GM23338 (cell line): Measurements from ENCODE around the gene GRIN2A. TPM values are rescaled to one million over a fixed set of nuclear protein-coding genes. Genes with fewer than 3 reads are reported as not detected.

ENCODE experiments used
- ATAC-seq: fragments of 200-7000 bp; cut with Tn5 transposase; 3 replicates; pipeline ENCODE4 v1.9.1; 2020
- DNase-seq: peaks from one replicate; pipeline ENCODE4 v3.0.0-alpha.2; 2015; ENCODE audit warnings: low spot score
- H2AFZ ChIP-seq: fragments of 200-600 bp; sonication (generic); 2 replicates; pipeline ENCODE4 v1.8.0; 2016; ENCODE audit warnings: antibody characterized with exemption, mild to moderate bottlenecking, moderate library complexity
- H3F3A ChIP-seq: fragments of 200-600 bp; sonication (generic); replicated peaks from 2 replicates; pipeline ENCODE4 v1.8.0; 2017; ENCODE audit warnings: antibody characterized with exemption, mixed run types, low read depth
- H3K27ac ChIP-seq: fragments of 200-600 bp; sonication (generic); 2 replicates; pipeline ENCODE4 v1.6.1; 2016; ENCODE audit warnings: low read depth
- H3K27me3 ChIP-seq: fragments of 200-600 bp; sonication (generic); 2 replicates; pipeline ENCODE4 v1.8.0; 2016; ENCODE audit warnings: mild to moderate bottlenecking, mixed run types, moderate library complexity; ENCODE audit not compliant: insufficient read depth
- H3K36me3 ChIP-seq: fragments of 200-600 bp; sonication (generic); 2 replicates; pipeline ENCODE4 v1.8.0; 2016; ENCODE audit warnings: mild to moderate bottlenecking; ENCODE audit not compliant: insufficient read depth
- H3K4me1 ChIP-seq: fragments of 200-600 bp; sonication (generic); 2 replicates; pipeline ENCODE4 v1.8.0; 2016; ENCODE audit warnings: mild to moderate bottlenecking, moderate library complexity; ENCODE audit not compliant: insufficient read depth
- H3K4me2 ChIP-seq: fragments of 200-600 bp; sonication (generic); 2 replicates; pipeline ENCODE4 v1.7.1; 2017; ENCODE audit warnings: mixed run types
- H3K4me3 ChIP-seq: fragments of 200-600 bp; sonication (generic); 2 replicates; pipeline ENCODE4 v1.6.1; 2016; ENCODE audit warnings: mixed run types
- H3K79me2 ChIP-seq: fragments of 200-600 bp; sonication (generic); replicated peaks from 2 replicates; pipeline ENCODE4 v1.8.0; 2017; ENCODE audit warnings: mild to moderate bottlenecking; ENCODE audit not compliant: insufficient read depth
- H3K9me2 ChIP-seq: fragments of 200-600 bp; sonication (generic); 2 replicates; pipeline ENCODE4 v1.8.0; 2017; ENCODE audit not compliant: insufficient read depth
- H4K20me1 ChIP-seq: fragments of 200-600 bp; sonication (generic); replicated peaks from 2 replicates; pipeline ENCODE4 v1.8.0; 2017; ENCODE audit warnings: mild to moderate bottlenecking; ENCODE audit not compliant: insufficient read depth
- H3K27ac Mint-ChIP-seq: 2 replicates; pipeline ENCODE4 v1.8.0; 2020; ENCODE audit warnings: inconsistent platforms, mild to moderate bottlenecking, moderate library complexity, mixed read lengths
- H3K27me3 Mint-ChIP-seq: 3 replicates; pipeline ENCODE4 v1.8.0; 2022; ENCODE audit warnings: low read depth, mild to moderate bottlenecking, moderate library complexity, mixed read lengths, inconsistent platforms; ENCODE audit not compliant: insufficient read depth, poor library complexity
- H3K36me3 Mint-ChIP-seq: 3 replicates; pipeline ENCODE4 v1.8.0; 2021; ENCODE audit warnings: low read depth, mild to moderate bottlenecking, inconsistent platforms, moderate library complexity, mixed read lengths
- H3K4me1 Mint-ChIP-seq: 3 replicates; pipeline ENCODE4 v1.8.0; 2020; ENCODE audit warnings: mild to moderate bottlenecking, inconsistent platforms, mixed read lengths
- H3K4me3 Mint-ChIP-seq: 3 replicates; pipeline ENCODE4 v1.8.0; 2021; ENCODE audit warnings: moderate library complexity, mild to moderate bottlenecking, inconsistent platforms, mixed read lengths
- H3K9me3 Mint-ChIP-seq: 3 replicates; pipeline ENCODE4 v1.8.0; 2020; ENCODE audit warnings: moderate library complexity, mild to moderate bottlenecking, inconsistent platforms, mixed read lengths
- CREB1 ChIP-seq: fragments of 250-450 bp; sonication (Bioruptor Pico); IDR thresholded peaks from 2 replicates; pipeline ENCODE4 v1.5.0; 2020; ENCODE audit warnings: low read depth, mild to moderate bottlenecking, moderate library complexity
- EZH2 ChIP-seq: fragments of 200-600 bp; sonication (generic); IDR thresholded peaks from one replicate; pipeline ENCODE4 v1.8.0; 2017; ENCODE audit warnings: antibody characterized with exemption, mild to moderate bottlenecking, low read depth; ENCODE audit not compliant: unreplicated experiment
- EZH2phosphoT487 ChIP-seq: fragments of 200-600 bp; sonication (generic); IDR thresholded peaks from one replicate; pipeline ENCODE4 v1.8.1; 2018; ENCODE audit warnings: antibody characterized with exemption; ENCODE audit not compliant: unreplicated experiment
- JUNB ChIP-seq: IDR thresholded peaks from one replicate; pipeline ENCODE4 v1.6.1; 2016; ENCODE audit warnings: antibody characterized with exemption; ENCODE audit not compliant: unreplicated experiment
- NANOG ChIP-seq: IDR thresholded peaks from 2 replicates; pipeline ENCODE4 v1.6.1; 2016; ENCODE audit warnings: antibody characterized with exemption, borderline replicate concordance
- POLR2AphosphoS5 ChIP-seq: IDR thresholded peaks from 2 replicates; pipeline ENCODE4 v1.6.1; 2016; ENCODE audit warnings: antibody characterized with exemption, low read depth
- STAT1 ChIP-seq: IDR thresholded peaks from one replicate; pipeline ENCODE4 v1.6.1; 2016; ENCODE audit warnings: antibody characterized with exemption; ENCODE audit not compliant: unreplicated experiment
- ZNF114 ChIP-seq: fragments of 250-450 bp; sonication (Bioruptor Pico); IDR thresholded peaks from 2 replicates; pipeline ENCODE4 v1.5.0; 2020; ENCODE audit warnings: mild to moderate bottlenecking, moderate library complexity
- ZNF331 ChIP-seq: fragments of 250-450 bp; sonication (Bioruptor Pico); IDR thresholded peaks from 2 replicates; pipeline ENCODE4 v1.5.0; 2020; ENCODE audit warnings: low read depth, mild to moderate bottlenecking, moderate library complexity
- polyA plus RNA-seq: library from polyadenylated mRNA; unstranded; fragments of >200 nt; fragmentation: Nextera tagmentation; extraction: Ambion mirVana; gene quantifications from 2 replicates; pipeline ENCODE4 v1.2.1, GENCODE V29; 2016
- total RNA-seq: library from RNA; depleted of rRNA; stranded (reverse); fragments of >200 nt; shearing (Covaris generic); gene quantifications from 2 replicates; pipeline ENCODE4 v1.2.3, GENCODE V29; 2014
- TF ChIP-seq, protein P1 (sequence below): fragments of 250-450 bp; sonication (Bioruptor Pico); IDR thresholded peaks from 2 replicates; pipeline ENCODE4 v1.5.0; 2020; ENCODE audit warnings: mild to moderate bottlenecking, moderate library complexity
- TF ChIP-seq, protein P2 (sequence below), 2 experiments: fragments of 200-600 bp in 1 of 2; sonication (generic) in 1 of 2; conservative IDR thresholded peaks; 2 replicates each; pipeline versions ENCODE4 v1.5.1 to v1.6.1; 2016 to 2017; ENCODE audit warnings: antibody characterized with exemption in 2 of 2, low read depth in 2 of 2, mild to moderate bottlenecking in 2 of 2, moderate library complexity in 1 of 2
- TF ChIP-seq, protein P3 (sequence below): IDR thresholded peaks from one replicate; pipeline ENCODE4 v1.6.1; 2018; ENCODE audit warnings: antibody characterized with exemption; ENCODE audit not compliant: unreplicated experiment
- TF ChIP-seq, protein P4 (sequence below): IDR thresholded peaks from 2 replicates; pipeline ENCODE4 v1.6.1; 2016; ENCODE audit warnings: antibody characterized with exemption

Gene GRIN2A
- total and polyA plus RNA-seq, 2 experiments from 2014 or later: 0.89 to 5.1 TPM

DNA sequence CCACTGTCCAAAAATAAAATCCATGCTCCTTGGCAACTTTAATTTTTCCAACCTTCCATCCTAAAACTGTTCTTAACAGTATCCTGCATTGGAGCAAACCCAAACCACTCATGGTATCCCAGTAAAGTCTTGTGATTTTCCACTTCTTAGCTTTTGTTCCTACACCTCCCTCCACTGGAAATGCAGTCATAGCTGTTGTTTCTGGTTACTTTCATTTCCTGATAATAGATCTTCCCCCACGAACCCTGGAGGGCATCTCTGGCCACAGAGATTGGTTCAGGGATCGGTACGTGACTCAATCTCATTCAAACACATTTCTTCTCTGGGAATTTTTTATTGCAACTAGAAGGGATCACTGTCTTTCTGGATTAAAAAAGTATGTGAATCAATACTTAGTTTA is 276.0 kb downstream of the GRIN2A start:
- Histone ChIP-seq H3K4me2 (no peak overlapping the region), H3F3A (no peaks in the 10 kb centered on the region), H3K79me2 (no peaks in the 10 kb centered on the region), H3K36me3 (no peaks in the 10 kb centered on the region), H3K4me1 (no peaks in the 10 kb centered on the region), H4K20me1 (no peaks in the 10 kb centered on the region), H3K27ac (no peak overlapping the region), H3K4me3 (no peak overlapping the region), H3K9me2 (0 out of 2 replicates have a peak, but pooled peaks cover 3% of the 10 kb centered on the region), H3K27me3 (no peaks in the 10 kb centered on the region), H2AFZ (no peak overlapping the region)
- H3K4me1 Mint-ChIP-seq: no peaks in the 10 kb centered on the region
- no peaks in the 10 kb centered on the region for H3K9me3 Mint-ChIP-seq
- H3K27me3 Mint-ChIP-seq: no peaks in the 10 kb centered on the region
- no peak overlapping the region for H3K4me3 Mint-ChIP-seq
- ATAC-seq (no peak), DNase-seq (no peak)
- H3K27ac Mint-ChIP-seq: no peak overlapping the region
- no peaks in the 10 kb centered on the region for H3K36me3 Mint-ChIP-seq
- TF ChIP-seq, protein P1, sequence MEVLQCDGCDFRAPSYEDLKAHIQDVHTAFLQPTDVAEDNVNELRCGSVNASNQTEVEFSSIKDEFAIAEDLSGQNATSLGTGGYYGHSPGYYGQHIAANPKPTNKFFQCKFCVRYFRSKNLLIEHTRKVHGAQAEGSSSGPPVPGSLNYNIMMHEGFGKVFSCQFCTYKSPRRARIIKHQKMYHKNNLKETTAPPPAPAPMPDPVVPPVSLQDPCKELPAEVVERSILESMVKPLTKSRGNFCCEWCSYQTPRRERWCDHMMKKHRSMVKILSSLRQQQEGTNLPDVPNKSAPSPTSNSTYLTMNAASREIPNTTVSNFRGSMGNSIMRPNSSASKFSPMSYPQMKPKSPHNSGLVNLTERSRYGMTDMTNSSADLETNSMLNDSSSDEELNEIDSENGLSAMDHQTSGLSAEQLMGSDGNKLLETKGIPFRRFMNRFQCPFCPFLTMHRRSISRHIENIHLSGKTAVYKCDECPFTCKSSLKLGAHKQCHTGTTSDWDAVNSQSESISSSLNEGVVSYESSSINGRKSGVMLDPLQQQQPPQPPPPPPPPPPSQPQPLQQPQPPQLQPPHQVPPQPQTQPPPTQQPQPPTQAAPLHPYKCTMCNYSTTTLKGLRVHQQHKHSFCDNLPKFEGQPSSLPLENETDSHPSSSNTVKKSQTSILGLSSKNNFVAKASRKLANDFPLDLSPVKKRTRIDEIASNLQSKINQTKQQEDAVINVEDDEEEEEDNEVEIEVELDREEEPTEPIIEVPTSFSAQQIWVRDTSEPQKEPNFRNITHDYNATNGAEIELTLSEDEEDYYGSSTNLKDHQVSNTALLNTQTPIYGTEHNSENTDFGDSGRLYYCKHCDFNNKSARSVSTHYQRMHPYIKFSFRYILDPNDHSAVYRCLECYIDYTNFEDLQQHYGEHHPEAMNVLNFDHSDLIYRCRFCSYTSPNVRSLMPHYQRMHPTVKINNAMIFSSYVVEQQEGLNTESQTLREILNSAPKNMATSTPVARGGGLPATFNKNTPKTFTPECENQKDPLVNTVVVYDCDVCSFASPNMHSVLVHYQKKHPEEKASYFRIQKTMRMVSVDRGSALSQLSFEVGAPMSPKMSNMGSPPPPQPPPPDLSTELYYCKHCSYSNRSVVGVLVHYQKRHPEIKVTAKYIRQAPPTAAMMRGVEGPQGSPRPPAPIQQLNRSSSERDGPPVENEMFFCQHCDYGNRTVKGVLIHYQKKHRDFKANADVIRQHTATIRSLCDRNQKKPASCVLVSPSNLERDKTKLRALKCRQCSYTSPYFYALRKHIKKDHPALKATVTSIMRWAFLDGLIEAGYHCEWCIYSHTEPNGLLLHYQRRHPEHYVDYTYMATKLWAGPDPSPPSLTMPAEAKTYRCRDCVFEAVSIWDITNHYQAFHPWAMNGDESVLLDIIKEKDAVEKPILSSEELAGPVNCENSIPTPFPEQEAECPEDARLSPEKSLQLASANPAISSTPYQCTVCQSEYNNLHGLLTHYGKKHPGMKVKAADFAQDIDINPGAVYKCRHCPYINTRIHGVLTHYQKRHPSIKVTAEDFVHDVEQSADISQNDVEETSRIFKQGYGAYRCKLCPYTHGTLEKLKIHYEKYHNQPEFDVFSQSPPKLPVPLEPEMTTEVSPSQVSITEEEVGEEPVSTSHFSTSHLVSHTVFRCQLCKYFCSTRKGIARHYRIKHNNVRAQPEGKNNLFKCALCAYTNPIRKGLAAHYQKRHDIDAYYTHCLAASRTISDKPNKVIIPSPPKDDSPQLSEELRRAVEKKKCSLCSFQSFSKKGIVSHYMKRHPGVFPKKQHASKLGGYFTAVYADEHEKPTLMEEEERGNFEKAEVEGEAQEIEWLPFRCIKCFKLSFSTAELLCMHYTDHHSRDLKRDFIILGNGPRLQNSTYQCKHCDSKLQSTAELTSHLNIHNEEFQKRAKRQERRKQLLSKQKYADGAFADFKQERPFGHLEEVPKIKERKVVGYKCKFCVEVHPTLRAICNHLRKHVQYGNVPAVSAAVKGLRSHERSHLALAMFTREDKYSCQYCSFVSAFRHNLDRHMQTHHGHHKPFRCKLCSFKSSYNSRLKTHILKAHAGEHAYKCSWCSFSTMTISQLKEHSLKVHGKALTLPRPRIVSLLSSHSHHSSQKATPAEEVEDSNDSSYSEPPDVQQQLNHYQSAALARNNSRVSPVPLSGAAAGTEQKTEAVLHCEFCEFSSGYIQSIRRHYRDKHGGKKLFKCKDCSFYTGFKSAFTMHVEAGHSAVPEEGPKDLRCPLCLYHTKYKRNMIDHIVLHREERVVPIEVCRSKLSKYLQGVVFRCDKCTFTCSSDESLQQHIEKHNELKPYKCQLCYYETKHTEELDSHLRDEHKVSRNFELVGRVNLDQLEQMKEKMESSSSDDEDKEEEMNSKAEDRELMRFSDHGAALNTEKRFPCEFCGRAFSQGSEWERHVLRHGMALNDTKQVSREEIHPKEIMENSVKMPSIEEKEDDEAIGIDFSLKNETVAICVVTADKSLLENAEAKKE (CRISPR knock-in tag): no peak
- TF ChIP-seq JUNB (no peak), ZNF114 (CRISPR knock-in tag) (no peak), ZNF331 (CRISPR knock-in tag) (no peak), POLR2AphosphoS5 (no peak), STAT1 (no peak), CREB1 (CRISPR knock-in tag) (no peak), NANOG (no peak), EZH2phosphoT487 (no peak), EZH2 (no peak)
- TF ChIP-seq, protein P2, sequence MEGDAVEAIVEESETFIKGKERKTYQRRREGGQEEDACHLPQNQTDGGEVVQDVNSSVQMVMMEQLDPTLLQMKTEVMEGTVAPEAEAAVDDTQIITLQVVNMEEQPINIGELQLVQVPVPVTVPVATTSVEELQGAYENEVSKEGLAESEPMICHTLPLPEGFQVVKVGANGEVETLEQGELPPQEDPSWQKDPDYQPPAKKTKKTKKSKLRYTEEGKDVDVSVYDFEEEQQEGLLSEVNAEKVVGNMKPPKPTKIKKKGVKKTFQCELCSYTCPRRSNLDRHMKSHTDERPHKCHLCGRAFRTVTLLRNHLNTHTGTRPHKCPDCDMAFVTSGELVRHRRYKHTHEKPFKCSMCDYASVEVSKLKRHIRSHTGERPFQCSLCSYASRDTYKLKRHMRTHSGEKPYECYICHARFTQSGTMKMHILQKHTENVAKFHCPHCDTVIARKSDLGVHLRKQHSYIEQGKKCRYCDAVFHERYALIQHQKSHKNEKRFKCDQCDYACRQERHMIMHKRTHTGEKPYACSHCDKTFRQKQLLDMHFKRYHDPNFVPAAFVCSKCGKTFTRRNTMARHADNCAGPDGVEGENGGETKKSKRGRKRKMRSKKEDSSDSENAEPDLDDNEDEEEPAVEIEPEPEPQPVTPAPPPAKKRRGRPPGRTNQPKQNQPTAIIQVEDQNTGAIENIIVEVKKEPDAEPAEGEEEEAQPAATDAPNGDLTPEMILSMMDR (conservative IDR thresholded peaks at IDR 0.05; ENCODE audit: low read depth in 2 of 2): no peak
- TF ChIP-seq, protein P3, sequence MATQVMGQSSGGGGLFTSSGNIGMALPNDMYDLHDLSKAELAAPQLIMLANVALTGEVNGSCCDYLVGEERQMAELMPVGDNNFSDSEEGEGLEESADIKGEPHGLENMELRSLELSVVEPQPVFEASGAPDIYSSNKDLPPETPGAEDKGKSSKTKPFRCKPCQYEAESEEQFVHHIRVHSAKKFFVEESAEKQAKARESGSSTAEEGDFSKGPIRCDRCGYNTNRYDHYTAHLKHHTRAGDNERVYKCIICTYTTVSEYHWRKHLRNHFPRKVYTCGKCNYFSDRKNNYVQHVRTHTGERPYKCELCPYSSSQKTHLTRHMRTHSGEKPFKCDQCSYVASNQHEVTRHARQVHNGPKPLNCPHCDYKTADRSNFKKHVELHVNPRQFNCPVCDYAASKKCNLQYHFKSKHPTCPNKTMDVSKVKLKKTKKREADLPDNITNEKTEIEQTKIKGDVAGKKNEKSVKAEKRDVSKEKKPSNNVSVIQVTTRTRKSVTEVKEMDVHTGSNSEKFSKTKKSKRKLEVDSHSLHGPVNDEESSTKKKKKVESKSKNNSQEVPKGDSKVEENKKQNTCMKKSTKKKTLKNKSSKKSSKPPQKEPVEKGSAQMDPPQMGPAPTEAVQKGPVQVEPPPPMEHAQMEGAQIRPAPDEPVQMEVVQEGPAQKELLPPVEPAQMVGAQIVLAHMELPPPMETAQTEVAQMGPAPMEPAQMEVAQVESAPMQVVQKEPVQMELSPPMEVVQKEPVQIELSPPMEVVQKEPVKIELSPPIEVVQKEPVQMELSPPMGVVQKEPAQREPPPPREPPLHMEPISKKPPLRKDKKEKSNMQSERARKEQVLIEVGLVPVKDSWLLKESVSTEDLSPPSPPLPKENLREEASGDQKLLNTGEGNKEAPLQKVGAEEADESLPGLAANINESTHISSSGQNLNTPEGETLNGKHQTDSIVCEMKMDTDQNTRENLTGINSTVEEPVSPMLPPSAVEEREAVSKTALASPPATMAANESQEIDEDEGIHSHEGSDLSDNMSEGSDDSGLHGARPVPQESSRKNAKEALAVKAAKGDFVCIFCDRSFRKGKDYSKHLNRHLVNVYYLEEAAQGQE: no peak
- TF ChIP-seq, protein P4, sequence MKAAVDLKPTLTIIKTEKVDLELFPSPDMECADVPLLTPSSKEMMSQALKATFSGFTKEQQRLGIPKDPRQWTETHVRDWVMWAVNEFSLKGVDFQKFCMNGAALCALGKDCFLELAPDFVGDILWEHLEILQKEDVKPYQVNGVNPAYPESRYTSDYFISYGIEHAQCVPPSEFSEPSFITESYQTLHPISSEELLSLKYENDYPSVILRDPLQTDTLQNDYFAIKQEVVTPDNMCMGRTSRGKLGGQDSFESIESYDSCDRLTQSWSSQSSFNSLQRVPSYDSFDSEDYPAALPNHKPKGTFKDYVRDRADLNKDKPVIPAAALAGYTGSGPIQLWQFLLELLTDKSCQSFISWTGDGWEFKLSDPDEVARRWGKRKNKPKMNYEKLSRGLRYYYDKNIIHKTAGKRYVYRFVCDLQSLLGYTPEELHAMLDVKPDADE: no peak
